MM.1S (cell line): ENCODE data around the gene KIF25.
A peak's percentile ranks its signal among the peaks of the same experiment; 100 is the strongest.

Source experiments
- DNase-seq: peaks from one replicate; pipeline ENCODE4 v3.0.0-alpha.2; 2015
- H2AFZ ChIP-seq: fragments of 300-600 bp; sonication (generic); 2 replicates; pipeline ENCODE4 v1.6.0; 2016; ENCODE audit warnings: antibody characterized with exemption, low read length
- H3F3A ChIP-seq: fragments of 300-600 bp; sonication (generic); 2 replicates; pipeline ENCODE4 v1.6.1; 2016; ENCODE audit warnings: mild to moderate bottlenecking, antibody characterized with exemption, low read length, moderate library complexity, mixed read lengths; ENCODE audit not compliant: insufficient read depth
- H3K27ac ChIP-seq: fragments of 300-600 bp; sonication (generic); 2 replicates; pipeline ENCODE4 v1.5.1; 2016; ENCODE audit warnings: mild to moderate bottlenecking, low read length
- H3K27me3 ChIP-seq: fragments of 300-600 bp; sonication (generic); replicated peaks from 2 replicates; pipeline ENCODE4 v1.6.0; 2016; ENCODE audit warnings: low read length; ENCODE audit not compliant: insufficient read depth
- H3K36me3 ChIP-seq: fragments of 300-600 bp; sonication (generic); replicated peaks from 2 replicates; pipeline ENCODE4 v1.6.1; 2016; ENCODE audit warnings: mild to moderate bottlenecking, low read length, mixed read lengths; ENCODE audit not compliant: insufficient read depth
- H3K4me1 ChIP-seq: fragments of 300-600 bp; sonication (generic); 2 replicates; pipeline ENCODE4 v1.6.1; 2016; ENCODE audit warnings: low read length, mixed read lengths
- H3K4me2 ChIP-seq: fragments of 300-600 bp; sonication (generic); 2 replicates; pipeline ENCODE4 v1.6.0; 2016; ENCODE audit warnings: low read depth, low read length
- H3K4me3 ChIP-seq: fragments of 300-600 bp; sonication (generic); 2 replicates; pipeline ENCODE4 v1.5.1; 2016; ENCODE audit warnings: low read length, mixed read lengths
- H3K79me2 ChIP-seq: fragments of 300-600 bp; sonication (generic); 2 replicates; pipeline ENCODE4 v1.6.1; 2016; ENCODE audit warnings: mixed run types, low read length, mixed read lengths
- H3K9ac ChIP-seq: fragments of 300-600 bp; sonication (generic); 2 replicates; pipeline ENCODE4 v1.6.1; 2016; ENCODE audit warnings: low read length, mixed read lengths
- H3K9me2 ChIP-seq: fragments of 300-600 bp; sonication (generic); replicated peaks from 2 replicates; pipeline ENCODE4 v1.6.1; 2016; ENCODE audit warnings: mild to moderate bottlenecking, low read length, mixed read lengths; ENCODE audit not compliant: insufficient read depth
- H3K9me3 ChIP-seq: fragments of 300-600 bp; sonication (generic); replicated peaks from 2 replicates; pipeline ENCODE4 v1.6.1; 2016; ENCODE audit warnings: mild to moderate bottlenecking, low read length, mixed read lengths; ENCODE audit not compliant: insufficient read depth
- H4K20me1 ChIP-seq: fragments of 300-600 bp; sonication (generic); 2 replicates; pipeline ENCODE4 v1.6.1; 2016; ENCODE audit warnings: mild to moderate bottlenecking, low read length, moderate library complexity, mixed read lengths; ENCODE audit not compliant: insufficient read depth
- CTCF ChIP-seq: fragments of 300-600 bp; sonication (generic); IDR thresholded peaks from 2 replicates; pipeline ENCODE4 v1.5.1; 2016; ENCODE audit warnings: antibody characterized with exemption, low read length, mixed read lengths
- EZH2 ChIP-seq: fragments of 300-600 bp; sonication (generic); optimal IDR thresholded peaks from 2 replicates; pipeline ENCODE3; 2017; ENCODE audit warnings: low read depth, mild to moderate bottlenecking, antibody characterized with exemption, low read length, mixed read lengths
- EZH2phosphoT487 ChIP-seq: fragments of 300-600 bp; sonication (generic); IDR thresholded peaks from 2 replicates; pipeline ENCODE4 v1.6.1; 2018; ENCODE audit warnings: antibody characterized with exemption, low read length

Gene KIF25

GRCh38 chr6:168035661-168036545, 38.4 kb downstream of the KIF25 start:
- H3K4me2 ChIP-seq: no peak overlapping the region

GRCh38 chr6:168037242-168037641, 39.8 kb downstream of the KIF25 start:
- H3K4me3 ChIP-seq: peak overlapping the region; percentile 27; the same call in 1 of the 2 replicates
- no peak overlapping the region for H2AFZ ChIP-seq
- no peaks in the 10 kb centered on the region for H3K4me1 ChIP-seq
- no peak for DNase-seq
- no peaks in the 10 kb centered on the region for H3K9me2 ChIP-seq
- peak overlapping the region; percentile 35; the same call in 1 of the 2 replicates for H3K4me2 ChIP-seq
- H3K27me3 ChIP-seq: no peaks in the 10 kb centered on the region; the same call in 1 of the 2 replicates
- no peaks in the 10 kb centered on the region for H3K36me3 ChIP-seq
- H3F3A ChIP-seq: no peaks in the 10 kb centered on the region
- no peaks in the 10 kb centered on the region for H3K9me3 ChIP-seq
- no peaks in the 10 kb centered on the region for H3K79me2 ChIP-seq
- no peak overlapping the region for H3K9ac ChIP-seq
- no peak overlapping the region for H3K27ac ChIP-seq
- no peak for TF ChIP-seq CTCF
- no peak for TF ChIP-seq EZH2
- TF ChIP-seq EZH2phosphoT487: no peak
- H4K20me1 ChIP-seq: no peaks in the 10 kb centered on the region

More at GRCh38 chr6:168035661-168036545, 38.4 kb downstream of the KIF25 start:
- Histone ChIP-seq H3K9me3 (no peaks in the 10 kb centered on the region), H3K79me2 (no peaks in the 10 kb centered on the region), H3K4me1 (no peaks in the 10 kb centered on the region), H4K20me1 (no peaks in the 10 kb centered on the region), H3K27ac (no peak overlapping the region), H3K9ac (no peak overlapping the region), H3K9me2 (no peaks in the 10 kb centered on the region), H3K27me3 (no peaks in the 10 kb centered on the region; the same call in 1 of the 2 replicates), H3K36me3 (no peaks in the 10 kb centered on the region), H3K4me3 (no peak overlapping the region), H3F3A (no peaks in the 10 kb centered on the region), H2AFZ (no peak overlapping the region)
- no peak for DNase-seq
- TF ChIP-seq EZH2 (no peak), CTCF (no peak), EZH2phosphoT487 (no peak)

GRCh38 chr6:168037856-168038255, 40.4 kb downstream of the KIF25 start:
- Histone ChIP-seq H2AFZ (no peak overlapping the region), H3F3A (no peaks in the 10 kb centered on the region)
- DNase-seq: no peak

More at GRCh38 chr6:168037856-168038255, 40.4 kb downstream of the KIF25 start:
- no peak overlapping the region for H3K9ac ChIP-seq
- H3K79me2 ChIP-seq: no peaks in the 10 kb centered on the region
- H3K4me1 ChIP-seq: no peaks in the 10 kb centered on the region
- no peaks in the 10 kb centered on the region for H3K9me3 ChIP-seq
- H3K4me3 ChIP-seq: no peak overlapping the region
- H3K27ac ChIP-seq: no peak overlapping the region
- H3K27me3 ChIP-seq: no peaks in the 10 kb centered on the region; the same call in 1 of the 2 replicates
- H3K4me2 ChIP-seq: no peak overlapping the region
- no peaks in the 10 kb centered on the region for H4K20me1 ChIP-seq
- TF ChIP-seq EZH2 (no peak), EZH2phosphoT487 (no peak)
- no peaks in the 10 kb centered on the region for H3K36me3 ChIP-seq
- no peaks in the 10 kb centered on the region for H3K9me2 ChIP-seq
